ENCODE measurements around the gene FAM111A. TPM values are rescaled to one million over a fixed set of nuclear protein-coding genes. Genes with fewer than 3 reads are reported as not detected.

Gene FAM111A
- polyA plus RNA-seq, 1 donor (not counting 4 experiments of a cell fraction or from before 2014, with no cell fraction given): 21.0 TPM

DNA sequence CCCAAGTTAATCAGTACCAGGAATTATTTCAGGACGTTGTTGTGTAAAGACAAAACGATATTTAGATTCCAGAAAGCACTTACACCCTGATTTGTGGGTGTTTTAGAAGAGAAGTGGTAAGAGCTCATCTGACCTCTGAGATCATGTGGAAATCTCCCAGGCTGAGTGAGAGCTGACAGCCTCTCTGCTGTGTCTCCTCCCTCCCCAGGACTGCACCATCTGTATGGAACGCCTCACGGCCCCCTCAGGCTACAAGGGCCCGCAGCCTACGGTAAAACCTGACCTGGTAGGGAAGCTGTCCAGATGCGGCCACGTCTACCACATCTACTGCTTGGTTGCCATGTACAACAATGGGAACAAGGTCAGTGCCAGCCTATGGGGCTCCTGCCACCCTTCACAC is 49.2 kb downstream of the FAM111A start:
- no peaks in the 10 kb centered on the region for H3K79me2 ChIP-seq (ENCODE audit: control insufficient read depth, insufficient read depth, low read length)
- no peak overlapping the region for H3K4me3 ChIP-seq (ENCODE audit: control insufficient read depth in 2 of 3, extremely low read depth in 1 of 3, insufficient read depth in 2 of 3, low read depth in 1 of 3, low read length in 3 of 3)
- DNase-seq (ENCODE audit: low read depth, low spot score) (no peak), FAIRE-seq (no peak)
- dilution Hi-C loops (cut with MboI; ENCODE audit: extremely low pct_ligation_motif_present, low sequenced_read_pairs): no loop called here
- no peak for TF ChIP-seq EZH2 (IDR thresholded peaks at IDR 0.05; ENCODE audit: low read length)
- TF ChIP-seq, protein P1, sequence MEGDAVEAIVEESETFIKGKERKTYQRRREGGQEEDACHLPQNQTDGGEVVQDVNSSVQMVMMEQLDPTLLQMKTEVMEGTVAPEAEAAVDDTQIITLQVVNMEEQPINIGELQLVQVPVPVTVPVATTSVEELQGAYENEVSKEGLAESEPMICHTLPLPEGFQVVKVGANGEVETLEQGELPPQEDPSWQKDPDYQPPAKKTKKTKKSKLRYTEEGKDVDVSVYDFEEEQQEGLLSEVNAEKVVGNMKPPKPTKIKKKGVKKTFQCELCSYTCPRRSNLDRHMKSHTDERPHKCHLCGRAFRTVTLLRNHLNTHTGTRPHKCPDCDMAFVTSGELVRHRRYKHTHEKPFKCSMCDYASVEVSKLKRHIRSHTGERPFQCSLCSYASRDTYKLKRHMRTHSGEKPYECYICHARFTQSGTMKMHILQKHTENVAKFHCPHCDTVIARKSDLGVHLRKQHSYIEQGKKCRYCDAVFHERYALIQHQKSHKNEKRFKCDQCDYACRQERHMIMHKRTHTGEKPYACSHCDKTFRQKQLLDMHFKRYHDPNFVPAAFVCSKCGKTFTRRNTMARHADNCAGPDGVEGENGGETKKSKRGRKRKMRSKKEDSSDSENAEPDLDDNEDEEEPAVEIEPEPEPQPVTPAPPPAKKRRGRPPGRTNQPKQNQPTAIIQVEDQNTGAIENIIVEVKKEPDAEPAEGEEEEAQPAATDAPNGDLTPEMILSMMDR (optimal IDR thresholded peaks at IDR 0.05 in 1 of 3, IDR thresholded peaks at IDR 0.05 in 1 of 3, conservative IDR thresholded peaks at IDR 0.05 in 1 of 3; ENCODE audit: extremely low read depth in 1 of 3, insufficient read depth in 2 of 3, low read length in 3 of 3): no peak
- H4K20me1 ChIP-seq (ENCODE audit: control insufficient read depth, extremely low read depth, insufficient read depth, low read length): no peaks in the 10 kb centered on the region
- H3K36me3 ChIP-seq (ENCODE audit: control insufficient read depth in 2 of 2, extremely low read depth in 1 of 2, insufficient read depth in 2 of 2, low read length in 2 of 2): peaks cover 2 to 16% of the 10 kb centered on the region in 2 experiments
- no peaks in the 10 kb centered on the region for H3K4me1 ChIP-seq (ENCODE audit: control insufficient read depth, extremely low read depth, insufficient read depth, low read length)
- no peaks in the 10 kb centered on the region for H3K9me1 ChIP-seq (ENCODE audit: control insufficient read depth, extremely low read depth, insufficient read depth, low read length)
- no peaks in the 10 kb centered on the region for H3K9me3 ChIP-seq (ENCODE audit: control insufficient read depth, low read depth, low read length)
- no peak overlapping the region for H3K9ac ChIP-seq (ENCODE audit: control insufficient read depth, extremely low read depth, insufficient read depth, low read length)
- no peak overlapping the region for H3K4me2 ChIP-seq (ENCODE audit: control insufficient read depth, extremely low read depth, insufficient read depth, low read depth, low read length)
- no peak overlapping the region for H3K27ac ChIP-seq (ENCODE audit: control insufficient read depth, insufficient read depth, low read length)
- no peak overlapping the region for H2AFZ ChIP-seq (ENCODE audit: control insufficient read depth, low read length)
- no peaks in the 10 kb centered on the region for H3K27me3 ChIP-seq (ENCODE audit: control insufficient read depth, extremely low read depth, insufficient read depth, low read length)

DNA sequence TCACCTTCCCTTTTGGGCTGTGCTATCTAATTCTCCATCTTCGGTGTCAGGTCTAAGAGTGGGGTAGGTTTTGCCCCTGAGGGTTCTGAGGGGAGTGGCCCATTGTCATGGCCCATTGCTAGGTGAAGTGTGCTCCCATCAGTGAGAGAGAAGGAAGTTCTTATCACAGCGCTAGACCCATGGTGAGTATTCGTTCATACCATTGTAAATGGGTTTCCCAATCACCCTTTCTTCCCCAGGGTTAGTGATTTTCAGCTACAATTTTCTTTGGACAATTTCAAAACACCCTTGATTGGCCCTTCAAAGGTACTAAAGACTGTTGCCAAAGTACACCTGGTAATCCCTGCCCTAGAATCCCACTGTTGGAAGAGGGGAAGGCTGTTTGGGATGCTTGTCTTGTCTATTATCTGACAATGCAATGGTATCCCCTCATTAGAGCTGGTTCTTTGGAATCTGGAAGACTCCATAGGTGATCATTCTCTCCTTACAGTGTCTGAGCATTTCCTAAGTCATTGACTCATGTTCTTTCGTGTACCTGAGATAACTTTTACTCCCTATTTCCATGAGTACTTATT is 49.9 kb downstream of the FAM111A start:
- Histone ChIP-seq H2AFZ (ENCODE audit: control insufficient read depth, low read length) (no peak overlapping the region), H3K9ac (ENCODE audit: control insufficient read depth, extremely low read depth, insufficient read depth, low read length) (no peak overlapping the region), H4K20me1 (ENCODE audit: control insufficient read depth, extremely low read depth, insufficient read depth, low read length) (no peaks in the 10 kb centered on the region), H3K79me2 (ENCODE audit: control insufficient read depth, insufficient read depth, low read length) (no peaks in the 10 kb centered on the region), H3K36me3 (ENCODE audit: control insufficient read depth in 2 of 2, extremely low read depth in 1 of 2, insufficient read depth in 2 of 2, low read length in 2 of 2) (peaks cover 2 to 16% of the 10 kb centered on the region in 2 experiments), H3K4me2 (ENCODE audit: control insufficient read depth, extremely low read depth, insufficient read depth, low read depth, low read length) (no peak overlapping the region), H3K4me1 (ENCODE audit: control insufficient read depth, extremely low read depth, insufficient read depth, low read length) (no peaks in the 10 kb centered on the region), H3K9me1 (ENCODE audit: control insufficient read depth, extremely low read depth, insufficient read depth, low read length) (no peaks in the 10 kb centered on the region), H3K9me3 (ENCODE audit: control insufficient read depth, low read depth, low read length) (no peaks in the 10 kb centered on the region), H3K27ac (ENCODE audit: control insufficient read depth, insufficient read depth, low read length) (no peak overlapping the region), H3K27me3 (ENCODE audit: control insufficient read depth, extremely low read depth, insufficient read depth, low read length) (no peaks in the 10 kb centered on the region), H3K4me3 (ENCODE audit: control insufficient read depth in 2 of 3, extremely low read depth in 1 of 3, insufficient read depth in 2 of 3, low read depth in 1 of 3, low read length in 3 of 3) (no peak overlapping the region)
- dilution Hi-C loops (cut with MboI; ENCODE audit: extremely low pct_ligation_motif_present, low sequenced_read_pairs): no loop called here
- no peak for DNase-seq (ENCODE audit: low read depth, low spot score)
- no peak for FAIRE-seq
- TF ChIP-seq, protein P1 (optimal IDR thresholded peaks at IDR 0.05 in 1 of 3, IDR thresholded peaks at IDR 0.05 in 1 of 3, conservative IDR thresholded peaks at IDR 0.05 in 1 of 3; ENCODE audit: extremely low read depth in 1 of 3, insufficient read depth in 2 of 3, low read length in 3 of 3): no peak
- no peak for TF ChIP-seq EZH2 (IDR thresholded peaks at IDR 0.05; ENCODE audit: low read length)
